OCI-M2 (cell line): ENCODE results near the gene GRID1.

ENCODE experiments used
- DNase-seq: peaks from one replicate; lab custom pipeline; 2025; ENCODE audit not compliant: unreplicated experiment; lab: John Stamatoyannopoulos, UW

The GRID1 gene

GRCh38 chr10:86355571-86356038 is 11.0 kb downstream of the GRID1 start:
- no peak for DNase-seq

GRCh38 chr10:86354761-86355540 is 11.6 kb downstream of the GRID1 start:
- no peak for DNase-seq

GRCh38 chr10:86353506-86354485 is 12.8 kb downstream of the GRID1 start:
- DNase-seq = no peak

DNA sequence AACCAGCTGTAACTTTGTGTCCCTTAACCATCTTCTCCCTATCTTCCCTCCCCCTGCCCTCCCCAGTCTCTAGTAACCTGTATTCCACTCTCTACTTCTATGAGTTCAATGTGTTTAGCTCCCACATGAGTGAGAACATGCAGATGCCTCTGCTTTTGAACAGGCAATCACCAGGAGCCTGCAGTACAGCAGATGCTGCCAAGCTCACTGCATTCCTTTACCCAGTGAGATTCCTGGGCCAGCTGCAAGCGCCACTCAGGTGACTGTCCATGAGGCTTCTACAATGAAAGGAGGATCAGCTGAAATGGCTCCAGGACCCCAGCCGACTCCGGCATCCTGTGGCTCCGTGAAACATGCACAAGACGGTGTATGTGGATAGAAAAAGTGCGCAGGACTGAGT is 15.7 kb downstream of the GRID1 start:
- DNase-seq = no peak

GRCh38 chr10:86349940-86350630 is 16.5 kb downstream of the GRID1 start:
- DNase-seq = no peak

GRCh38 chr10:86349474-86349873 is 17.1 kb downstream of the GRID1 start:
- no peak for DNase-seq

DNA sequence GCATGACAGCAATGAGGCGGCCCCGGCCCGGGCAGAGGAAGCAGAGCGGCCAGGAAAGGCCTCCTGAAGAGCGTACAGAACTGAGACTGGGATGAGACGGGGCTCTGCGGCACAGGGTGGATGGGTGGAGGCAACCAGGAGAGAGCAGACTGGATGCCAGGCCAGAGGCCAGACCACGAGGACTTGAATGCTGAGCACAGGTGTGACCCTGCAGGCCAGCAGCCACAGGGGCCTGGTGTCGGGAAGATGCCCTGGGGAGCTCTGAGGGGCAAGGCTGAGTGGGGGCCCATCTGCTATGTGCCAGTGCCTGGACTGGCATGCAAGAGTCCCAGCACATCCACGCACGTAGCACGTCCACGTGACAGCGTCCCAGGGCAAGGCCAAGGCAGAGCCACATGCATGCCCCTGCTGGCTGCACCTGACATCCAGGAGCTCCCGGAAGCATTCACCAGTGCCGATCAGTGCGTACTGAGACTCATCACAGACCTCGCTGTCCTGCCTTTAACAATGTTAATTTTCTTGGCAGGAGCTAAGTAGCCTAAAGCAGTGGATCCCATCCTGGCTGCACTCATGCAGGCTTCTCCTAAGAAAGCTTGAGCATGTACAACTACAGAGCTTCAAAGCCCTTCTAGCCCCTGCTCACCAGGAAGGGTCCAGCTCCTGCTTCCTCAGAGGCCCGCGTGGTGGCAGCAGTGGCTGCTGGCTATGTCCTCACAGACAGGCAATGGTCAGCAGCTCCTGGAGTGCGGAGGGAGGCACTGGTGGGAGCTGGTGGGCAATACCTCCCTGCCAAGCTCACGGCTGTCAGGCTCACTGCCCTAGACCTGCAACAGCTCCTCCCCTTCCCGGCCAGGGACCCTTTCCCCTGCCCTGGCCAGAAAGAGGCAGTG is 18.0 kb downstream of the GRID1 start:
- DNase-seq = no peak

DNA sequence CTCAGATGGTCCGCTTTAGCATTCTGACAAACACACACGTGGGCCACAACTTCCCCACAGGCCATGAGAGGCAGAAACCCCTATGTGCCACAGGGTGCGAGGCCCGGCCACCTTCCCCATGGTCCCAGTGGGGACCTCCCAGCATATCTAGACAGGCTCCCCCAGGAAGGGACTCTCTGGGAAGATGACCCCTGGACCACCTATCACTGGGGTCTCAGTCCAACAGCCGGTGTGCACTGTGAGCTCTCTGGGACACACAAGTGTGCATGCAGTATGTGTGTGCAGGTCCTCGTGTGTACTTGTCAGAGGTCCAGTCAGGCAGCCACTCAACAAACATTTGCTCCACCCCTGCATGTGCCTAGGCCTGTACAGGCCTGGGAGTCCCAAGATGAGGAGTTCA is 18.7 kb downstream of the GRID1 start:
- DNase-seq = no peak

GRCh38 chr10:86346799-86347665 is 19.6 kb downstream of the GRID1 start:
- no peak for DNase-seq

DNA sequence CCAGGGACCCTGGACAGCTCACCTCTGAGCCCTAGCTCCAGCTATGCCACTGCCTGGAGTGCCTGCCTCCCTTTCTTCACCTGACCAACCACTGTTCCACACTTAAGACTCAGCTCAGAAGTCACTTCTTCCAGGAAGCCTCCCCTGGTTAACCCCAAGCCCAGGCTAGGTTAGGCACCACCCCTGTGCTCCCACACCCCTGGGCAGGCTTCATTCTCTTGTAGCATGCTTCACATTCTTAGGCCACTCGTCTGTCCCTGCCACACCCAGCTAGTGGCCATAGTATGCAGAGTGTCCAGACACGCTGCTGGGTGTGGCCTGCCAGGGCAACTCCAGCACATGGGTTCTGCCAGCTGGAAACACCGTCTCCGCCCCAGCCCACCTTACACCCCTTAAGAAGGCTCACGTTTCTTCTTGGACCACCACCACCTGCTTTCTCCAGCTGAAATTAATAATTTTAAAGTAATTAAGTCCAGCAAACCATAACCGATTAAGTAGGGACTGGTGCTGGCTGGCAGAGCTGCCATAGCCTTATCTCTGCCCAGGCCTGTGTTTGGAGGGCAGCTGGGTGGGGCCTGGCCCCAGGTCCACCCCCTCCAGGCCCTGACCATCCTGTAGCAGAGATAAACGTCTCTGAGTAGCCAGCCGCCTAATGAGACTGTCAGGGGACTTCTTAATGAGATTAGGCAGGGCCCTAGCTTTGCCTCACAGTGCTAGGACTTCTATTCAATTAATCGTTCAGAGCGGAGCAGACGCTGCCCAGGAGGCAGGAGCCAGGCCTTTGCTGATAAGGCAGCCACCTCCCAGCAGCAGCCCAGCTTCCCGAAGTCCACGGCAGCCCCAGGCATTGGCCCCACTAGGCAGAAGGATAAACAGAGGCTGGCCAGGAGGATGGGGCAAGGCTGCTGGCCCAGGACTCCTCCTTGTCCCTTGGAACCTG is 20.5 kb downstream of the GRID1 start:
- no peak for DNase-seq

- DNase-seq = no peak
Measured at GRCh38 chr10:86345296-86345858, 21.2 kb downstream of the GRID1 start.

GRCh38 chr10:86344714-86345161 is 21.9 kb downstream of the GRID1 start:
- no peak for DNase-seq

DNA sequence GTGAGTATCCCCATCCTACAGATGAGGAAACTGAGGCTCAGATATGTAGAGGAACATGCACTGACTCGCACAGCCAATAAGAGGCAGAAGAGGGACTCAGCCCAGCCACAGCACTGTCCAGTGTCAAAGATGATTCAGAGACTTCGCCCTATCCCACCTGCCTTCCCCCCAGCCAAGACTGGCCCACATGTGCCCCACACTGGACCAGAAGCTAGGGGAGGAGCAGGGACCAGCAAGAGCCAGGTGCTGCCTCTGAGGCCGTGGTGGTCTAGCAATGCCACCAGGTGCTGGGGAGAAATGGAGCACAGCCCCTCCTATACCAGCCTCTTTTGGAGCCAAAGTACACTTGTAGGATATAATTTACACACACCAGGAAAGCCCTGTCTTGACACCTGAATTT is 22.3 kb downstream of the GRID1 start:
- no peak for DNase-seq

DNA sequence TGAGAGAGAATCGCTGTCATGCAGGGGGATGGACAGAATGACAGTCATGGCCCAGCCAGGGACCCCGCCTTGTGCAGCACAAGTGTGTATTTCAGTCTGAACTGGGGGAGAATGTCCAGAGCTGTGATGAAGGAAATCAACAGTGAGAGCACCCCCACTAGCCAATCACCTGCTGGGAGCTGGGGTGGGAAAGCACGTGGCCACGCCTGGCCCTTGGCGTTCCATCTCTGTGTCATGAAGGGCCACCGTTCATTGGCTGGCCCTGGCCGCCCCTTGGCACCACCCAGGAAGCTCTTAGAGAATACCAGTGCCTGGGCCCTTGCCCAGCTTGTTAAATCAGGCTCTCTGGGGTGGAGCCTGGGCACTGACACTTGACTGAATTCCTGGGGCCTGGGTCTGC is 22.8 kb downstream of the GRID1 start:
- no peak for DNase-seq

DNA sequence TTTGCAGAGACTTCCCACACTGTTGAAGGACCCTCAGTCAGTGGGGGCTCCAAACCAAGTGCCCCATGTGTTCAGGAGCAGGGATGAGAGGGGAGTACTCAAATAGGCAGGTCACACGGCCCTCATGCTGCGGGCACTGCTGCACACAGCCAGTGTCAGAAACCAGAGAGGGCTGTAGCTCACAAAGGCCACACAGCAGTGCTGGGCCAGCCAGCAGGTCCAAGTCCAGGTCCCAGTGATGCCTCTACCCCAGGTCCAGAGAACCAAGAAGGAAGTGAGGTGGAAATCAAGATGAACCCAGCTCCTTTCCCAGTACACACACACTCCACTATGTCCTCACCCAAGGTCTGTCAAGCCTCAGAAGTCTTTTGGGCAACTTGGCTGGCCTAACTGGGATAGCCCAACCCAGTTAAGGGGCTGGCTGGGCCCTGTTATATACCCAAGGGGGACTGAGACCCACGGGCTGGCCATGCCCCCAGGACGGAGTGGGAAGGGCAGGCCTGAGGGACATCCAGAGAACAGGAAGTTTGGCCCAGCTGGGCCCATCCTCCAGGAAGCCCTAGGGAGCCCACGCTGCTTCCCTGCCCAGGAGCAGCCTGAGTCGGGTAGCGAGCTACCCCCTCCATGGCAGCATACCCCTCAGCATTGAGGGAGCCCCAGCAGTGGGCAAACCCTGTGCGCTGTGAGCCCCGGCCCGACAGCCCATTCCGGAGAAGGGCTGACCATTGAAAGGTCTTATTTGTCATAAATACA is 24.3 kb downstream of the GRID1 start:
- no peak for DNase-seq

- no peak for DNase-seq
Measured at GRCh38 chr10:86341361-86341811, 25.2 kb downstream of the GRID1 start.

- no peak for DNase-seq
Measured at GRCh38 chr10:86340991-86341260, 25.7 kb downstream of the GRID1 start.
